ENCODE data around the gene BTN2A1. TPM values are rescaled to one million over a fixed set of nuclear protein-coding genes. Genes with fewer than 3 reads are reported as not detected.

BTN2A1 gene
- 1 to 10 TPM; 3.6 to 8.3 (median 5.2) TPM for total RNA-seq
- long read RNA-seq, partial matches to known transcripts: 1 of 2 reads
- long read RNA-seq, other reads (novel, unspliced or antisense): 1 of 2 reads

DNA sequence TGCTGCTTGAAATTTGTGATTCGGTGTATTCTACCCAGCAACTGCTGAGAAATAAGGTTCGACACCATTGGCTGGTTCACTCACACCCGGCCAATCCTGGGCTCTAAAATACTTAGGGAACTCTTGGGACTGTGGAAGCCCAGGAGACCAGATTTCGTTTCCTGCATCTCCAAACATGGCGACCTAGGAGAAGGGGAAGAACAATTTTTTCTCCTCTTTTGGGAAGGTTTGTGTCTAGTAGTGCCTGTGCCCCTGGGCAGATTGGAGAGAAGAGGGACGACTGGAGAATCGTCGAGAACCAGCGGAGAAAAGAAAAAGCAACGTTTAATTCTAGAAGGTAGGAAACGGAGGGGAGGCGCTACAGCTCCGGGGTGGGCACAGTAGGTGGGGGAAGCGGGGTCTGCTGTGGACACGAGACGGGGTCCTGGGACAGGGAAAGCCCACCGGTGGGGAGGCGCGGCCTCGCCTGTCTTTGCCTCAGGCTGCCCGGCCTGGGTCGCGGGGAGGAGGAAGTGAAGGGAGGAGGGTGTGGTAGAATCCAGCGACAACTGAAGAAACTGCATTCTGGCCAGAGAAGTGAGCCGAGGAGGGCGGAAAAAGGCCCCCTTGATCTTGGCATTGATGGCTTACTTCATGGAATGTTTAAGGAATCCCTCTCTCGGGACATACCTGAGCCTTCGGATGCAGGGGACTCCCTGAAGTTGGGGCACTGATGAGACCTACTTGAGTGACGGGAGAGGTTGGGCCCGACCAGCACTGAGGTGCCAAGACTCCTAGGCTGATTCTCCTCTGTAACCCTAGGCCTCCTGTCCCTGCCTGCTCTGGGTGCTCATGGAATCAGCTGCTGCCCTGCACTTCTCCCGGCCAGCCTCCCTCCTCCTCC lies at the start of gene BTN2A1:
Gene BTN2A1, plus strand, starts transcription at position 150 of the 883 bp plus-strand sequence. Its CDS starts 682 bp downstream, at position 832.
- Histone ChIP-seq H3K4me3 (peak within 1 kb of the TSS; percentile 75 to 90 (median 84)), H3K9me3 (no peaks in the 10 kb centered on the region), H3K4me1 (peaks cover 0 to 14% (median 5%) of the 10 kb centered on the region in 4 donors), H3K27ac (peak within 1 kb of the TSS; percentile 88 to 98 (median 93)), H3K27me3 (no peaks in the 10 kb centered on the region), H3K36me3 (peaks cover 0 to 25% (median 7%) of the 10 kb centered on the region in 4 donors)
- WGBS (ENCODE audit: insufficient coverage, low coverage, low lambda C conversion rate, missing lambda C conversion rate): under 1% methylated on average over 27 of the region's 31 CpGs
- intact Hi-C loops (cut with DNase I): no loop called here
- ATAC-seq (peak; percentile 98 to 99 (median 98)), DNase-seq (peak; percentile 65 to 81 (median 74))
- peak; percentile 35 for TF ChIP-seq POLR2A (IDR thresholded peaks at IDR 0.05)
- TF ChIP-seq, protein P1, sequence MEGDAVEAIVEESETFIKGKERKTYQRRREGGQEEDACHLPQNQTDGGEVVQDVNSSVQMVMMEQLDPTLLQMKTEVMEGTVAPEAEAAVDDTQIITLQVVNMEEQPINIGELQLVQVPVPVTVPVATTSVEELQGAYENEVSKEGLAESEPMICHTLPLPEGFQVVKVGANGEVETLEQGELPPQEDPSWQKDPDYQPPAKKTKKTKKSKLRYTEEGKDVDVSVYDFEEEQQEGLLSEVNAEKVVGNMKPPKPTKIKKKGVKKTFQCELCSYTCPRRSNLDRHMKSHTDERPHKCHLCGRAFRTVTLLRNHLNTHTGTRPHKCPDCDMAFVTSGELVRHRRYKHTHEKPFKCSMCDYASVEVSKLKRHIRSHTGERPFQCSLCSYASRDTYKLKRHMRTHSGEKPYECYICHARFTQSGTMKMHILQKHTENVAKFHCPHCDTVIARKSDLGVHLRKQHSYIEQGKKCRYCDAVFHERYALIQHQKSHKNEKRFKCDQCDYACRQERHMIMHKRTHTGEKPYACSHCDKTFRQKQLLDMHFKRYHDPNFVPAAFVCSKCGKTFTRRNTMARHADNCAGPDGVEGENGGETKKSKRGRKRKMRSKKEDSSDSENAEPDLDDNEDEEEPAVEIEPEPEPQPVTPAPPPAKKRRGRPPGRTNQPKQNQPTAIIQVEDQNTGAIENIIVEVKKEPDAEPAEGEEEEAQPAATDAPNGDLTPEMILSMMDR (IDR thresholded peaks at IDR 0.05): no peak

DNA sequence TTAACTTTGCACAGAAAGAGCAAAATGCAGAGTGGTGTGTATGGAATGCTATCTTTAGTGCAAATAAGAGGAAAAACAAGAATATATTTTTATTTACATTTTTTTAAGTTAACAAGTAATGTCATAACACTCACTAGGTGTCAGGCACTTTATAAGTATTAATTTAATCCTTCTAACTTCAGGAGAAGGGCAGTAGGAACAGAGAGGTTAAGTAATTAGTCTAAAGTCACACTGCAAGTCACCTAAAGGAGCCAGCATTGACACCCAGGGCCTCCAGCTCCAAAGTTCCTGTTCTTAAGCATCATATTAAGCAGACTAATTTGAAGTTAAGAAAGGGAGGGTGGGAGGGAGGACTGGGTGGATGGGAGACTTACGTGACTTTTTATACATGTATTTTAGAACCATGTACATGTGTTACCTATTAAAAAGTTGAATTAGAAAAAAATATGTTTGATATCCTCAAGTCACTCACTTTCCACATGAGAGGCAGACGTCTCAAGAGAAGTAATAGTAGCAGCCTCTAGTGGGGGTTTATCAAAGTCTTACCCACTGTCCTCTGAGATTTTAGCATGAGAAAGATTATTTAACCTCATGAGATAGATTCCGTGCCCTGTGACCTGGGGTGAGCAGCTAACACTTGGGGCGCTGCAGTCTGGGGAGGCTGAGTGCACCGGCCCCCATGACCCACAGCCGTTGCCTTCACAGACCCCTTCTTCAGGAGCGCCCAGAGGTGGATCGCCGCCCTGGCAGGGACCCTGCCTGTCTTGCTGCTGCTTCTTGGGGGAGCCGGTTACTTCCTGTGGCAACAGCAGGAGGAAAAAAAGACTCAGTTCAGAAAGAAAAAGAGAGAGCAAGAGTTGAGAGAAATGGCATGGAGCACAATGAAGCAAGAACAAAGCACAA lies 48.7 kb upstream of the BTN2A1 start:
- DNase-seq: no peak
- ATAC-seq: no peak
- Histone ChIP-seq H3K4me1 (no peaks in the 10 kb centered on the region), H3K27me3 (no peaks in the 10 kb centered on the region), H3K36me3 (peaks cover 4 to 41% (median 5%) of the 10 kb centered on the region in 4 donors), H3K27ac (no peak overlapping the region), H3K9me3 (no peaks in the 10 kb centered on the region), H3K4me3 (no peak overlapping the region)
- intact Hi-C loops (cut with DNase I): no loop called here
- TF ChIP-seq POLR2A (IDR thresholded peaks at IDR 0.05): no peak
- TF ChIP-seq, protein P1 (IDR thresholded peaks at IDR 0.05): no peak
- WGBS (ENCODE audit: insufficient coverage, low coverage, low lambda C conversion rate, missing lambda C conversion rate): 93% methylated on average over 8 of the region's 10 CpGs

DNA sequence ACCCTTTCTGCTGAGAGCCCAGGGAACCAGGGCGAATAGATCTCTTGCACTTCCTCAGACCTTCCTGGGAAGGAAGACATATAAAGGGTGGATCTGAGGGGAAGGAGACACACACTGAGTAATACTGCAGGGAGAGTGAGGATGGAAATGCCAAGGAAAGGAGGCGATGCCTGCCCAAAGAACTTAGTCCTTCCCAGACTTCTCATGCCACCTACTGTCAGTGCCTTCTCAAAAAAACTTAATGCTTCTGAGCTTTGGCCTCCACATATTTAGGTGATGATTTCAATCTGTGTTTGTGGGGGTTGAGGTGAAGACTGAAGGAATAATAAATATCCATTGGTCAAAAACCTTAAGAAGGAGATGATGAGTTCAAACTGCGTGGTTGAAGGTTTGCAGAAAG lies 46.0 kb upstream of the BTN2A1 start:
- intact Hi-C loops (cut with DNase I): no loop called here
- Histone ChIP-seq H3K36me3 (peaks cover 2 to 37% (median 4%) of the 10 kb centered on the region in 4 donors), H3K4me3 (no peak overlapping the region), H3K27me3 (no peaks in the 10 kb centered on the region), H3K4me1 (no peaks in the 10 kb centered on the region), H3K27ac (no peak overlapping the region), H3K9me3 (no peaks in the 10 kb centered on the region)
- DNase-seq (no peak), ATAC-seq (no peak)
- TF ChIP-seq POLR2A (IDR thresholded peaks at IDR 0.05): no peak
- TF ChIP-seq, protein P1 (IDR thresholded peaks at IDR 0.05): no peak
- 97% methylated on average over 3 of the region's 3 CpGs for WGBS (ENCODE audit: insufficient coverage, low coverage, low lambda C conversion rate, missing lambda C conversion rate)

DNA sequence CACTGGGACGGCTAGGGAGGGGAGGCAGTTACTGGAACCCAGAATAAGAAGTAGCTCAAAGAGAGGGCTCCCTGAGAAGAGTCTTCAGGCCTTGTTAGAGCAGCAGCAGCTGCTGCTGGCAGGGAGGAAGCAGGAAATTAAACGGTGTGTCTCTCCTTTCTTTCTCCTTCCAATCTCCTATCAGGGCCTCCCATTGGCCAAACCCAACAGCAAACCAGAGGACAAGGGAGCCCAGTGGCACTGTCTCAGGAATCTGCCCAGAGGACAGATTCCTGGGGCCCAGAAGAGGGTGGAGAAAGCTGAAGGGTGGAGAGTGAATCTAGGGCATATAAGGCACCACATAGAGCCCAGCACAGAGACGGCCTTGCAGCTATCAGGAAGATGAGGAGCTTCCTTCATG lies 45.5 kb upstream of the BTN2A1 start:
- Histone ChIP-seq H3K27me3 (no peaks in the 10 kb centered on the region), H3K9me3 (no peaks in the 10 kb centered on the region), H3K4me1 (no peaks in the 10 kb centered on the region), H3K4me3 (no peak overlapping the region), H3K27ac (no peak overlapping the region), H3K36me3 (peaks cover 2 to 34% (median 4%) of the 10 kb centered on the region in 4 donors)
- no peak for TF ChIP-seq POLR2A (IDR thresholded peaks at IDR 0.05)
- TF ChIP-seq, protein P1 (IDR thresholded peaks at IDR 0.05): no peak
- intact Hi-C loops (cut with DNase I): no loop called here
- WGBS (ENCODE audit: insufficient coverage, low coverage, low lambda C conversion rate, missing lambda C conversion rate): 63% methylated on average over 3 of the region's 3 CpGs
- ATAC-seq: no peak
- no peak for DNase-seq
